Thoracic aorta (tissue), 2 donors: ENCODE results near the gene KCNIP4. TPM values are rescaled to one million over a fixed set of nuclear protein-coding genes. Genes with fewer than 3 reads are reported as not detected.

Source experiments
- ATAC-seq: fragments of 150-250 bp; one replicate; pipeline ENCODE4 v1.8.0; 2017; ENCODE audit warnings: low read depth; ENCODE audit not compliant: insufficient number of reproducible peaks, low FRiP score
- DNase-seq: peaks from one replicate; pipeline ENCODE4 v3.0.0-alpha.2; 2020; ENCODE audit warnings: low spot score
- H3K27ac ChIP-seq, 2 donors: fragments of 200-600 bp; sonication (generic); 1 replicate in 1 of 2; 2 replicates in 1 of 2; pipeline ENCODE4 v1.5.1; 2016; ENCODE audit warnings: mild to moderate bottlenecking in 2 of 2, moderate library complexity in 2 of 2
- H3K27me3 ChIP-seq: fragments of 200-600 bp; sonication (generic); replicated peaks from 2 replicates; pipeline ENCODE4 v1.6.0; 2016; ENCODE audit warnings: mild to moderate bottlenecking; ENCODE audit not compliant: insufficient read depth
- H3K36me3 ChIP-seq: fragments of 200-600 bp; sonication (generic); one replicate; pipeline ENCODE4 v1.5.1; 2016
- H3K4me1 ChIP-seq, 2 donors: fragments of 200-600 bp; sonication (generic); 1 replicate in 1 of 2; 2 replicates in 1 of 2; pipeline versions ENCODE4 v1.5.1 to v1.6.0; 2016; ENCODE audit warnings: low read depth in 2 of 2, mild to moderate bottlenecking in 1 of 2; ENCODE audit not compliant: control insufficient read depth in 1 of 2
- H3K4me3 ChIP-seq: fragments of 200-600 bp; sonication (generic); 2 replicates; pipeline ENCODE4 v1.5.1; 2016; ENCODE audit warnings: mild to moderate bottlenecking
- H3K9me3 ChIP-seq: fragments of 200-600 bp; sonication (generic); 2 replicates; pipeline ENCODE4 v1.5.1; 2016
- total RNA-seq, 2 donors: library from RNA; depleted of rRNA; stranded (reverse); fragments of >200 nt; gene quantifications; one replicate each; pipeline versions ENCODE4 v1.1.0 to v1.2.3, GENCODE V29; 2016
- TF ChIP-seq, protein P1 (sequence below): fragments of 200-600 bp; sonication (generic); IDR thresholded peaks from one replicate; pipeline ENCODE4 v1.5.1; 2019; ENCODE audit warnings: antibody characterized with exemption

The KCNIP4 gene
- total RNA-seq, 2 donors from 2014 or later = not detected

DNA sequence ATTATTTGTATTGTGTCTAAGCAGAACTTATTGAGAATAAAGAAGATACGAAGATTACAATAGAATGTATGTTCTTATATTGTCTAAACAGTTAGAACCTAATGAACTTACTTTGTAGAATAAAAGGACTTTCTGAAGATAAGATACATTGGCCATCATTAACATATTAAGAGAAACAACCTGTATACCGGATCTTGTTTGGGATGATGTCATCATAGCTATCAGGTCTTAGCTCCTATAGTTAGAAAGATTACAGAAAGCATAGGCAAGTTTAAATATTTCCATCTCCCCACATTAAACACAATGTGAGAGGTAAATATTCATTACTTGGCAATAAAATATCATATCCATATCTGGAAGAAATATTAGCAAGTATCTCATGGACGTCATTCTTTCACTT lies 966.0 kb downstream of the KCNIP4 start:
- Histone ChIP-seq H3K4me3 (no peak overlapping the region), H3K27ac (no peak overlapping the region), H3K4me1 (no peaks in the 10 kb centered on the region), H3K27me3 (no peaks in the 10 kb centered on the region), H3K9me3 (no peaks in the 10 kb centered on the region), H3K36me3 (no peaks in the 10 kb centered on the region)
- no peak for ATAC-seq
- no peak for DNase-seq
- TF ChIP-seq, protein P1, sequence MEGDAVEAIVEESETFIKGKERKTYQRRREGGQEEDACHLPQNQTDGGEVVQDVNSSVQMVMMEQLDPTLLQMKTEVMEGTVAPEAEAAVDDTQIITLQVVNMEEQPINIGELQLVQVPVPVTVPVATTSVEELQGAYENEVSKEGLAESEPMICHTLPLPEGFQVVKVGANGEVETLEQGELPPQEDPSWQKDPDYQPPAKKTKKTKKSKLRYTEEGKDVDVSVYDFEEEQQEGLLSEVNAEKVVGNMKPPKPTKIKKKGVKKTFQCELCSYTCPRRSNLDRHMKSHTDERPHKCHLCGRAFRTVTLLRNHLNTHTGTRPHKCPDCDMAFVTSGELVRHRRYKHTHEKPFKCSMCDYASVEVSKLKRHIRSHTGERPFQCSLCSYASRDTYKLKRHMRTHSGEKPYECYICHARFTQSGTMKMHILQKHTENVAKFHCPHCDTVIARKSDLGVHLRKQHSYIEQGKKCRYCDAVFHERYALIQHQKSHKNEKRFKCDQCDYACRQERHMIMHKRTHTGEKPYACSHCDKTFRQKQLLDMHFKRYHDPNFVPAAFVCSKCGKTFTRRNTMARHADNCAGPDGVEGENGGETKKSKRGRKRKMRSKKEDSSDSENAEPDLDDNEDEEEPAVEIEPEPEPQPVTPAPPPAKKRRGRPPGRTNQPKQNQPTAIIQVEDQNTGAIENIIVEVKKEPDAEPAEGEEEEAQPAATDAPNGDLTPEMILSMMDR = no peak

DNA sequence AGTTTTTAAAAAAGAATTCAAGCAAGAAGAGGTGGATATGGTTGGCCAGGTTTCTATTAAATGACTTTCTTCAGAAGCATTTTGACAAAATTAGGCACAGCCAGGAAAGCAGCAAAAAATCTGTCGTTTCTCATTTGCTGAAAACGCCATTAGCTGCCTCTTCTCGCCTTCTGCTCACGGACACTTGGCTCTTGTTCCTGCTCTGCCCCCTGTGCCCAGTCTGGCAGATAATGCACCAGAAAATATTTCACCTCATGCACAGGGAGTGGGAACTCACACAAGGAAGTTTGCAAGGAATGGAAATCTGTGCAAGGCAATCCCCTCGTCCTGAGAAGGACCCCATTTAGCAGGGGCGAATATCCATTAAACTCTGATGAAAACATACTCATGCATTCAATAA lies 988.3 kb downstream of the KCNIP4 start:
- ATAC-seq = no peak
- H3K4me1 ChIP-seq = no peaks in the 10 kb centered on the region
- DNase-seq = no peak
- no peak overlapping the region for H3K4me3 ChIP-seq
- H3K27ac ChIP-seq = no peak overlapping the region
- TF ChIP-seq, protein P1 = no peak
- no peaks in the 10 kb centered on the region for H3K36me3 ChIP-seq
- H3K9me3 ChIP-seq = no peaks in the 10 kb centered on the region
- no peaks in the 10 kb centered on the region for H3K27me3 ChIP-seq

GRCh38 chr4:20954541-20954940 lies 994.0 kb downstream of the KCNIP4 start:
- DNase-seq = no peak
- H3K27ac ChIP-seq = no peak overlapping the region
- H3K4me3 ChIP-seq = no peak overlapping the region
- ATAC-seq = no peak
- no peaks in the 10 kb centered on the region for H3K9me3 ChIP-seq
- no peaks in the 10 kb centered on the region for H3K4me1 ChIP-seq
- TF ChIP-seq, protein P1 = no peak
- no peaks in the 10 kb centered on the region for H3K36me3 ChIP-seq
- H3K27me3 ChIP-seq = no peaks in the 10 kb centered on the region

GRCh38 chr4:20944961-20945360 lies 1003.6 kb downstream of the KCNIP4 start:
- no peak for ATAC-seq
- TF ChIP-seq, protein P1 = no peak
- H3K27me3 ChIP-seq = no peaks in the 10 kb centered on the region

DNA sequence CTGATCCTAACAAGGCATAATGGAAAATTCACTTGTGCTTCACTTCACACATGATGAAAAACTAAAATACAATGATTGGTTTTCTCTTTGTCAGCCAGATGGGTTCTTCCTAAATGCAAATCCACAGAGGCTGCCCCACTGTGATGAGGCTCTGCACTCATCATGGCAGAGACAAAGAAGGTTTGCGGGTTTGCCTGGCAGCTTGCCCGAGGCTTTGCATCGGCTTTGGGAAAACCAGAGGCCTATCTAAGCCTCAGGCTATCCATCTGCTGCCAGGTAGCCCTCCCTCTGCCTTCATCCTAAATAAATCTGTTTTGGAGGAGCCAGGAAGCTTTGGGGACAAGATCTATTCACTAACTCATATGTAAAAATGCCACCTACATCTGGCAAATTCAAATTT lies 1004.1 kb downstream of the KCNIP4 start:
- Histone ChIP-seq H3K4me3 (no peak overlapping the region), H3K36me3 (no peaks in the 10 kb centered on the region), H3K27ac (no peak overlapping the region), H3K9me3 (no peaks in the 10 kb centered on the region), H3K27me3 (no peaks in the 10 kb centered on the region), H3K4me1 (no peaks in the 10 kb centered on the region)
- TF ChIP-seq, protein P1 = no peak
- DNase-seq (no peak), ATAC-seq (no peak)

More at GRCh38 chr4:20944961-20945360, 1003.6 kb downstream of the KCNIP4 start:
- DNase-seq = no peak
- H3K4me1 ChIP-seq = no peaks in the 10 kb centered on the region
- no peaks in the 10 kb centered on the region for H3K9me3 ChIP-seq
- H3K4me3 ChIP-seq = no peak overlapping the region
- no peaks in the 10 kb centered on the region for H3K36me3 ChIP-seq
- no peak overlapping the region for H3K27ac ChIP-seq
